Hematopoietic multipotent progenitor cell treated with erythropoietin and hydrocortisone succinate and interleukin-3 and kit ligand, for 4 days (in vitro differentiated cells): ENCODE data around the gene NUAK2.
"Not testable (repeated sequence)": the region's sequence is repeated elsewhere in the genome, so short reads cannot be mapped to it uniquely, and the experiment has no call there.

ENCODE experiments used
- DNase-seq: peaks from one replicate; pipeline ENCODE4 v3.0.0-alpha.2; 2015

The NUAK2 gene

GRCh38 chr1:205294175-205294917 is 27.2 kb downstream of the NUAK2 start:
- DNase-seq: no peak

GRCh38 chr1:205293350-205294074 is 28.0 kb downstream of the NUAK2 start:
- no peak for DNase-seq

- DNase-seq: no peak
Observed at GRCh38 chr1:205291596-205291995, 29.9 kb downstream of the NUAK2 start.

GRCh38 chr1:205287767-205288559 is 33.6 kb downstream of the NUAK2 start:
- peak; percentile 94 for DNase-seq

- DNase-seq: no peak
Observed at GRCh38 chr1:205287076-205287475, 34.5 kb downstream of the NUAK2 start.

GRCh38 chr1:205286335-205286950 is 35.1 kb downstream of the NUAK2 start:
- DNase-seq: peak; percentile 89

- DNase-seq: peak; percentile 76
Observed at GRCh38 chr1:205285381-205286101, 36.0 kb downstream of the NUAK2 start.

- peak; percentile 93 for DNase-seq
Observed at GRCh38 chr1:205284420-205285144, 37.0 kb downstream of the NUAK2 start.

GRCh38 chr1:205283270-205284147 is 38.0 kb downstream of the NUAK2 start:
- no peak for DNase-seq

- DNase-seq: not testable (repeated sequence)
Observed at GRCh38 chr1:205280666-205281395, 40.7 kb downstream of the NUAK2 start.

- DNase-seq: no peak
Observed at GRCh38 chr1:205279986-205280385, 41.6 kb downstream of the NUAK2 start.

GRCh38 chr1:205276689-205277065 is 44.9 kb downstream of the NUAK2 start:
- DNase-seq: no peak

- DNase-seq: no peak
Observed at GRCh38 chr1:205275916-205276688, 45.4 kb downstream of the NUAK2 start.

- DNase-seq: no peak
Observed at GRCh38 chr1:205275133-205275532, 46.4 kb downstream of the NUAK2 start.

- no peak for DNase-seq
Observed at GRCh38 chr1:205274041-205274691, 47.4 kb downstream of the NUAK2 start.

GRCh38 chr1:205273551-205273982 is 48.0 kb downstream of the NUAK2 start:
- peak; percentile 90 for DNase-seq

- DNase-seq: peak; percentile 36
Observed at GRCh38 chr1:205272536-205272935, 49.0 kb downstream of the NUAK2 start.

GRCh38 chr1:205271745-205272144 is 49.8 kb downstream of the NUAK2 start:
- DNase-seq: no peak

- DNase-seq: no peak
Observed at GRCh38 chr1:205271277-205271676, 50.3 kb downstream of the NUAK2 start.
